Esophagus muscularis mucosa (tissue), 3 donors: ENCODE results near the gene DNAJB13.

ENCODE experiments used
- POLR2A ChIP-seq: fragments of 450-650 bp; IDR thresholded peaks from one replicate; pipeline ENCODE4 v1.6.1; 2017; ENCODE audit warnings: antibody characterized with exemption, moderate library complexity, mild to moderate bottlenecking, low read depth
- POLR2AphosphoS5 ChIP-seq, 2 donors: sonication (generic); formaldehyde crosslinking; IDR thresholded peaks; one replicate each; pipeline ENCODE4 v1.6.1; 2017; ENCODE audit warnings: antibody characterized with exemption in 2 of 2
- TF ChIP-seq, protein P1 (sequence below), 3 experiments: fragments of 200-600 bp in 2 of 3; fragments of 450-650 bp in 1 of 3; sonication (generic) in 2 of 3; IDR thresholded peaks; one replicate each; pipeline ENCODE4 v1.5.1; 2017 to 2019; ENCODE audit warnings: antibody characterized with exemption in 3 of 3, mild to moderate bottlenecking in 2 of 3, moderate library complexity in 1 of 3

DNA sequence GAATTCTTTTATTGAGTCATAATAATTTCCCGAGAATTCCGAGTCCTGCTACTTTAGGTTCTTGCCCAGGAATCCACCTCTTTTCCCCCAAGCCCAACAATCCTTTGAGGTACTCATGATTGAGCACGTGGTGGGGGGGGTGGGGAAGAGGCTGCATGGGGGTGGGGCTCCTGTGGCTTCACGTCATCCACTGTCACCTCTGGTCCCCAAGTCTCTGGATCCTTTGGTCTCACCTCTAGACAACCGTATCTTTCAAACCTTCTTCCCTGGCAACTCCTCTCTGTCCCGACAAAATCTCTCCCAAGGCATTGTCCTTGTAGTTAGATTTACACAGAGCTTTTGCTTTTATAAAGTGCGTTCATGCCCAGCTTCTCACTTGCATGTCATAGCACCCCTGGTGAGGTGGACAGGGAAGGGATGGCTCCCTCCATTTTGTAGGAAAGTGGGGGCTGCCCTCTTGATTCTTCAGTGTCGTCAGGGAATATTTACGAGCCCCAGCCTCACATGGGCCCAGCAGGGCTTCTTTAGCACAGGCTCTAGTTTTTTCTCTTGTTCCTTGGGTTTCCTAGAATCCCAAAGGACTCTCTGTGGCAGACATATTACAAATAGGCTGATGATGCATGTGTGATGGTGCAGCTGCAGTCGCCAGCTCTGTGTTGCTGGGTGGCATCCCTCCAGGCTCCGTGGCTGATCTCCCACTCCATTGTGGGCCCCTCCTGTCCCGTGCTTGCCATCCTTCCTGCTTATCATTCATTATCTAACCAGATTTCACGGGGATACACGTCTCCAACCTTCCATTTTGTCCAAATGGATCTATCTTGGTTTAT is 49.7 kb downstream of the DNAJB13 start:
- TF ChIP-seq, protein P1, sequence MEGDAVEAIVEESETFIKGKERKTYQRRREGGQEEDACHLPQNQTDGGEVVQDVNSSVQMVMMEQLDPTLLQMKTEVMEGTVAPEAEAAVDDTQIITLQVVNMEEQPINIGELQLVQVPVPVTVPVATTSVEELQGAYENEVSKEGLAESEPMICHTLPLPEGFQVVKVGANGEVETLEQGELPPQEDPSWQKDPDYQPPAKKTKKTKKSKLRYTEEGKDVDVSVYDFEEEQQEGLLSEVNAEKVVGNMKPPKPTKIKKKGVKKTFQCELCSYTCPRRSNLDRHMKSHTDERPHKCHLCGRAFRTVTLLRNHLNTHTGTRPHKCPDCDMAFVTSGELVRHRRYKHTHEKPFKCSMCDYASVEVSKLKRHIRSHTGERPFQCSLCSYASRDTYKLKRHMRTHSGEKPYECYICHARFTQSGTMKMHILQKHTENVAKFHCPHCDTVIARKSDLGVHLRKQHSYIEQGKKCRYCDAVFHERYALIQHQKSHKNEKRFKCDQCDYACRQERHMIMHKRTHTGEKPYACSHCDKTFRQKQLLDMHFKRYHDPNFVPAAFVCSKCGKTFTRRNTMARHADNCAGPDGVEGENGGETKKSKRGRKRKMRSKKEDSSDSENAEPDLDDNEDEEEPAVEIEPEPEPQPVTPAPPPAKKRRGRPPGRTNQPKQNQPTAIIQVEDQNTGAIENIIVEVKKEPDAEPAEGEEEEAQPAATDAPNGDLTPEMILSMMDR (IDR thresholded peaks at IDR 0.05): no peak
- TF ChIP-seq POLR2A (no peak), POLR2AphosphoS5 (IDR thresholded peaks at IDR 0.05) (no peak)
